Measurements from ENCODE around the gene PATJ.

Gene PATJ

DNA sequence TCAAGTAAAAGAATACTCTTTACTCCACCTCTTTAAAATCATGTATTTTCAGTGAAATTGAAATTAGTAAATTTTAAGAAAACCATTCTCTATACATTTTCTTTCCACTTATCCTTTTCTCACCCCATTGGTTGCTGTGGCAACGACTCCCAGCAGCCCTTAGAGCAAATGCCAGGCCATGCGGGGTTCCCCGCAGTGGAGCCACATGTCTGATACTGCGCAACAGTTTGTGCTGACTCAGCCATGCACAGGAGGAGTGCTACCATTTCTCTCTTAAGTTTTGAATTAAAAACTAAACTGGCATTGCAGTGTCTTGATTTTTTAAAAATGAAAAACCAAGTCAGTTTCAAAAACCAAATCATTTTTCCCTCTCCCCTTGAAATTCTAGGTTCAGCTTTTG, 238.3 kb downstream of the PATJ start:
- no peak for DNase-seq (ENCODE audit: low read depth)
- no peak overlapping the region for H3K4me3 ChIP-seq (ENCODE audit: low read depth, low read length)
- TF ChIP-seq, protein P1, sequence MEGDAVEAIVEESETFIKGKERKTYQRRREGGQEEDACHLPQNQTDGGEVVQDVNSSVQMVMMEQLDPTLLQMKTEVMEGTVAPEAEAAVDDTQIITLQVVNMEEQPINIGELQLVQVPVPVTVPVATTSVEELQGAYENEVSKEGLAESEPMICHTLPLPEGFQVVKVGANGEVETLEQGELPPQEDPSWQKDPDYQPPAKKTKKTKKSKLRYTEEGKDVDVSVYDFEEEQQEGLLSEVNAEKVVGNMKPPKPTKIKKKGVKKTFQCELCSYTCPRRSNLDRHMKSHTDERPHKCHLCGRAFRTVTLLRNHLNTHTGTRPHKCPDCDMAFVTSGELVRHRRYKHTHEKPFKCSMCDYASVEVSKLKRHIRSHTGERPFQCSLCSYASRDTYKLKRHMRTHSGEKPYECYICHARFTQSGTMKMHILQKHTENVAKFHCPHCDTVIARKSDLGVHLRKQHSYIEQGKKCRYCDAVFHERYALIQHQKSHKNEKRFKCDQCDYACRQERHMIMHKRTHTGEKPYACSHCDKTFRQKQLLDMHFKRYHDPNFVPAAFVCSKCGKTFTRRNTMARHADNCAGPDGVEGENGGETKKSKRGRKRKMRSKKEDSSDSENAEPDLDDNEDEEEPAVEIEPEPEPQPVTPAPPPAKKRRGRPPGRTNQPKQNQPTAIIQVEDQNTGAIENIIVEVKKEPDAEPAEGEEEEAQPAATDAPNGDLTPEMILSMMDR (IDR thresholded peaks at IDR 0.05; ENCODE audit: low read depth, low read length, missing control alignments) = no peak

DNA sequence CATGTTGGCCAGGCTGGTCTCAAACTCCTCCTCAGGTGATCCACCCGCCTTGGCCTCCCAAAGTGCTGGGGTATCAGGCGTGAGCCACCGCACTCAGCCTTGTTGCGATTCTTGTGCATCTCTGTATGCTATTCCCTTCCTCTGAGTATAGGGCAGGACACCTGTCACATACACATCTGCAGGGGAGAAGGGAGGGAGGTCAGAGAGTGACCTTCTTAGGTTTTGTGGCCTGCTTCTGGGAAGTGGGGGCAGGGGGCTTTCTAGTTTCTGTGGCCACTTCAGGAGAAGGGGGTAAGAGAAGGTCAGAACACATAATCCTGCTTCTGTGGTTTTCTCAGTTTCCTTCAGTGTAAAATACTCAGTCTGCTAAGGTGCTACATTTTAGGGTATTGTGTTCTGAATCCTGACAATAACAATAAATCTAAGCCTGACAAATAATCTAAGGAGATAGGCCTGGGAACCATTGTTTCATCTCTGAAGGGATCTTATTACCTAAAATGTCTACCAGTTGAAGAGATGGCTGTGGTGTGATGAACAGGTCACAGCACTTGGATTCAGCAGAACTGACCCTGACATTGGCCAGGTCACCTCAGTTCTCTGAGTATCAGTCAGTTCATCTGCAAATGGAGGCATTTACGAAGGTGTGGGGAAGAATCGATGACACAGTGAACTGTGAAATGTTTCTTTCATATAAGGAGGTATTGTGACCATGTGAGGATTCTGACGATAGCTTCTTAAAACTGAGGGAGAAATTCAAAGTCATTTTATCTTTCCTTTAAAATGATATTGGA, 239.8 kb downstream of the PATJ start:
- DNase-seq (ENCODE audit: low read depth) = no peak

DNA sequence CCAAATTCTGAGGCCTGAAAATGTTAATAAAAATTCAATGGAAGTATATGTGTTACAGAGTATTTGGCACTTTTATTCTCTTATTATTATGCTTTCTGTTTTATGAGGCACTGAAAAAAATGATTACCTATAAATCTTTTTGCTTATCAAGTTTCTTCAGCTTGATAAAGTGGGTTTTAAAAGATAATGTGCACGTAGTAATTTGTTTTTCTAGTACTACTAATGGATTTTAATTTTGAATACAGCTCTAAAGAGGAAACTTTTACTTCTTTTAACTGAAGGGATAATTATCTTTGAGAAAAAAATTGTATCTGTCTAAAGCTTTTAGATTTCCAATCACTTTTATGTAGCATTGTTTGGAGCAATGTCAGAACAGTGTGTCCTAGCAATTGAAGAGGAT, 241.0 kb downstream of the PATJ start:
- TF ChIP-seq, protein P1 (IDR thresholded peaks at IDR 0.05; ENCODE audit: low read depth, low read length, missing control alignments) = no peak
- no peak overlapping the region for H3K4me3 ChIP-seq (ENCODE audit: low read depth, low read length)
- DNase-seq (ENCODE audit: low read depth) = no peak

More for the DNA sequence above, 239.8 kb downstream of the PATJ start:
- no peak overlapping the region for H3K4me3 ChIP-seq (ENCODE audit: low read depth, low read length)
- TF ChIP-seq, protein P1 (IDR thresholded peaks at IDR 0.05; ENCODE audit: low read depth, low read length, missing control alignments) = no peak

DNA sequence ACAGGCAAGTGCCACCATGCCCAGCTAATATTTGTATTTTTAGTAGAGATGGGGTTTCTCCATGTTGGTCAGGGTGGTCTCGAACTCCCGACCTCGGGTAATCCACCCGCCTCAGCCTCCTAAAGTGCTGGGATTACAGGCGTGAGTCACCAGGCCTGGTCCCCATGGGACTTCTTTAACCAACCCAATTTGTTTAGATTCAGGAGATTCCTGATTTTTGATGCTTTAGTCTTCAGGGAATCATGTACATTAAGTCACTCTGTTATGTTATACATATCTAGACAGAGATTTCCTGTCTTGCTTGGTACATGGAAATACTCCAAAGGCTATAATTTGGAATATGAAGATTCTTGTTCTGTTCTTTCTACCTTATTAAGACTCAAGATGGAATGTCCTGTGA, 250.0 kb downstream of the PATJ start:
- TF ChIP-seq, protein P1 (IDR thresholded peaks at IDR 0.05; ENCODE audit: low read depth, low read length, missing control alignments) = no peak
- H3K4me3 ChIP-seq (ENCODE audit: low read depth, low read length) = no peak overlapping the region
- DNase-seq (ENCODE audit: low read depth) = no peak

DNA sequence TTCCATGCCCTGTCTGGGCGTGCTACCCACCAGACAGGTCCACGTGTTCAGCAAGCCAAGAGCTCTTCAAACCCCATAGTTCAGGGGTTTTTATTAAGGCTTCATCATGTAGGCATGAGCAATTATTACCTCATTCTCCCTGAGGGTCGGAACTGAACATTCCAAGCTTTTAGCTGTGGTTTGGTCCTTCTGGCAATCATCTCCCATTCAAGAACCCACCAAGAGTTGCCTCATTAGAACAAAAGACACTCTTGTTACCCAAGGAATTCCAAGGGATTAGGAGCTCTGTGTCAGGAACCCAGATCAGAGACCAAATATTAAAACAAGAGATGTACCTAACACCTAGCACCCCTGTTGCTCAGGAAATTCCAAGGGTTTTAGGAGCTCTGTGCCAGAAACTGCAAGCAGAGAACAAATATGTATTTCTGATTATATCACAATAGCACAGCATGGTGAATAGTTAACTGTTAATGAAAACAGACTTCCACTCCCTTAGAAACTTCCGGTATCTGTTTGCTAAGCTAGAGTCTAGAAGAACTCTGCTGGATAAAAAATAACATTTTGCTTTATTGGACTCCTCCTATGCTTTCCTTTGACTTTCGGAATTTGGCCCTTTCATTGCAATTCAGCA, 251.2 kb downstream of the PATJ start:
- no peak for DNase-seq (ENCODE audit: low read depth)
- H3K4me3 ChIP-seq (ENCODE audit: low read depth, low read length) = no peak overlapping the region
- TF ChIP-seq, protein P1 (IDR thresholded peaks at IDR 0.05; ENCODE audit: low read depth, low read length, missing control alignments) = no peak

DNA sequence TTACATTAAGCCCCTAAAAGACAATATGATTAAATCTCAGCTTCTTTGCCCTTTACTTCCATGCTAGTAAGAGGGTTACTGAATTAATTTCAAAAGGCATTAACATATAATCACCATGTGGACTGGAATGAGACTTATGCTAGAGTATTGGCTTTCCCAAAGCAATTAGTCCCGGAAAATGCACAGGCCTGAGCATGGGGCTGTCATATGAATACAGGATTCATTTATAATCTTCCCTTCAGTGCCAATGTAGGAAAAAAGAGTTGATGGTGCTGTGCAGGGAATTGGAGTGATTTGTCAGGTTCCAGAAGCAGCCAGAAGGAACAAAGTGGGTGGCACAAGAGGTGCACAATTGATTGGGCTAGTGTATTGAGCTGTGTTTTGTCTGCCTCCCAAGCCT, 253.4 kb downstream of the PATJ start:
- no peak overlapping the region for H3K4me3 ChIP-seq (ENCODE audit: low read depth, low read length)
- DNase-seq (ENCODE audit: low read depth) = no peak
- TF ChIP-seq, protein P1 (IDR thresholded peaks at IDR 0.05; ENCODE audit: low read depth, low read length, missing control alignments) = no peak
